Karpas-422 (cell line): ENCODE results near the gene NUP58. TPM values are rescaled to one million over a fixed set of nuclear protein-coding genes. Genes with fewer than 3 reads are reported as not detected.
"Not testable (repeated sequence)": the region's sequence is repeated elsewhere in the genome, so short reads cannot be mapped to it uniquely, and the experiment has no call there.

Source experiments
- DNase-seq: peaks from one replicate; pipeline ENCODE4 v3.0.0-alpha.2; 2015
- H2AFZ ChIP-seq: fragments of 200-600 bp; sonication (generic); 2 replicates; pipeline ENCODE4 v1.6.1; 2014; ENCODE audit warnings: antibody characterized with exemption, low read length, mixed read lengths
- H3K27ac ChIP-seq: fragments of 200-600 bp; sonication (generic); 2 replicates; pipeline ENCODE4 v1.5.1; 2014; ENCODE audit warnings: mild to moderate bottlenecking, low read length, moderate library complexity
- H3K27me3 ChIP-seq: fragments of 200-600 bp; sonication (generic); 2 replicates; pipeline ENCODE4 v1.6.1; 2014; ENCODE audit warnings: low read length, mixed read lengths
- H3K36me3 ChIP-seq: fragments of 200-600 bp; sonication (generic); 2 replicates; pipeline ENCODE4 v1.6.1; 2014; ENCODE audit warnings: low read length, mixed read lengths; ENCODE audit not compliant: insufficient read depth
- H3K4me1 ChIP-seq: fragments of 200-600 bp; sonication (generic); 2 replicates; pipeline ENCODE4 v1.6.1; 2014; ENCODE audit warnings: mild to moderate bottlenecking, low read length, mixed read lengths
- H3K4me2 ChIP-seq: fragments of 200-600 bp; sonication (generic); 2 replicates; pipeline ENCODE4 v1.6.1; 2014; ENCODE audit warnings: low read length, low read depth, mild to moderate bottlenecking; ENCODE audit not compliant: poor library complexity, severe bottlenecking
- H3K4me3 ChIP-seq: fragments of 200-600 bp; sonication (generic); 2 replicates; pipeline ENCODE4 v1.5.1; 2014; ENCODE audit warnings: mild to moderate bottlenecking, antibody characterized with exemption, low read length, mixed read lengths
- H3K79me2 ChIP-seq: fragments of 200-600 bp; sonication (generic); 2 replicates; pipeline ENCODE4 v1.6.1; 2014; ENCODE audit warnings: mild to moderate bottlenecking, low read length, mixed read lengths
- H3K9ac ChIP-seq: fragments of 200-600 bp; sonication (generic); 2 replicates; pipeline ENCODE4 v1.6.0; 2014; ENCODE audit warnings: low read length
- H3K9me2 ChIP-seq: fragments of 200-600 bp; sonication (generic), shearing (Covaris generic); replicated peaks from 2 replicates; pipeline ENCODE4 v1.6.0; 2014; ENCODE audit warnings: mild to moderate bottlenecking, low read length, moderate library complexity; ENCODE audit not compliant: insufficient read depth
- H3K9me3 ChIP-seq: fragments of 300-700, 200-600 bp; sonication (generic); 2 replicates; pipeline ENCODE4 v1.6.1; 2014; ENCODE audit warnings: low read length, mixed read lengths
- H4K20me1 ChIP-seq: fragments of 200-600 bp; sonication (generic); 2 replicates; pipeline ENCODE4 v1.6.1; 2014; ENCODE audit warnings: mild to moderate bottlenecking, antibody characterized with exemption, low read length, low read depth; ENCODE audit not compliant: insufficient read depth
- total RNA-seq: library from RNA; depleted of rRNA; stranded (reverse); fragments of >200 nt; shearing (Covaris generic); gene quantifications from 2 replicates; pipeline ENCODE4 v1.2.3, GENCODE V29; 2014; ENCODE audit warnings: low replicate concordance

Gene NUP58
- total RNA-seq, 1 experiment from 2014 or later: 96.1 TPM

GRCh38 chr13:25352230-25352629, 50.8 kb downstream of the NUP58 start:
- H2AFZ ChIP-seq: no peak overlapping the region
- no peak overlapping the region for H3K4me2 ChIP-seq
- no peaks in the 10 kb centered on the region for H3K9me2 ChIP-seq
- H3K36me3 ChIP-seq: no peaks in the 10 kb centered on the region
- no peak overlapping the region for H3K4me3 ChIP-seq
- no peak overlapping the region for H3K9ac ChIP-seq
- no peaks in the 10 kb centered on the region for H3K79me2 ChIP-seq
- no peaks in the 10 kb centered on the region for H3K9me3 ChIP-seq
- no peaks in the 10 kb centered on the region for H4K20me1 ChIP-seq
- no peak overlapping the region for H3K27ac ChIP-seq
- no peak for DNase-seq
- H3K4me1 ChIP-seq: no peaks in the 10 kb centered on the region
- H3K27me3 ChIP-seq: no peaks in the 10 kb centered on the region

- H3K36me3 ChIP-seq: no peaks in the 10 kb centered on the region
- H3K9me2 ChIP-seq: no peaks in the 10 kb centered on the region
- H3K4me2 ChIP-seq: no peak overlapping the region
- H3K9ac ChIP-seq: no peak overlapping the region
- H3K4me3 ChIP-seq: no peak overlapping the region
- H3K27me3 ChIP-seq: no peaks in the 10 kb centered on the region
- DNase-seq: no peak
- no peaks in the 10 kb centered on the region for H4K20me1 ChIP-seq
- no peaks in the 10 kb centered on the region for H3K4me1 ChIP-seq
- H3K79me2 ChIP-seq: no peaks in the 10 kb centered on the region
- no peak overlapping the region for H3K27ac ChIP-seq
- H2AFZ ChIP-seq: no peak overlapping the region
- no peaks in the 10 kb centered on the region for H3K9me3 ChIP-seq
Observed at GRCh38 chr13:25352806-25353205, 51.4 kb downstream of the NUP58 start.

GRCh38 chr13:25353344-25353743, 51.9 kb downstream of the NUP58 start:
- Histone ChIP-seq H3K27me3 (no peaks in the 10 kb centered on the region), H3K9me3 (no peaks in the 10 kb centered on the region), H2AFZ (no peak overlapping the region), H3K4me3 (no peak overlapping the region), H3K9ac (no peak overlapping the region), H4K20me1 (no peaks in the 10 kb centered on the region), H3K36me3 (no peaks in the 10 kb centered on the region), H3K4me1 (no peaks in the 10 kb centered on the region), H3K4me2 (no peak overlapping the region), H3K79me2 (no peaks in the 10 kb centered on the region), H3K27ac (no peak overlapping the region), H3K9me2 (no peaks in the 10 kb centered on the region)
- DNase-seq: no peak

- Histone ChIP-seq H3K79me2 (no peaks in the 10 kb centered on the region), H3K9me2 (no peaks in the 10 kb centered on the region), H3K36me3 (no peaks in the 10 kb centered on the region), H3K4me1 (no peaks in the 10 kb centered on the region), H3K9ac (no peak overlapping the region), H3K4me2 (no peak overlapping the region), H3K27ac (no peak overlapping the region), H3K27me3 (no peaks in the 10 kb centered on the region), H3K9me3 (no peaks in the 10 kb centered on the region), H3K4me3 (no peak overlapping the region), H4K20me1 (no peaks in the 10 kb centered on the region), H2AFZ (no peak overlapping the region)
- no peak for DNase-seq
Observed at GRCh38 chr13:25354377-25354776, 53.0 kb downstream of the NUP58 start.

GRCh38 chr13:25360443-25360842, 59.0 kb downstream of the NUP58 start:
- not testable (repeated sequence) for H3K4me3 ChIP-seq, H2AFZ ChIP-seq, H3K4me2 ChIP-seq, H3K79me2 ChIP-seq, H3K27me3 ChIP-seq, H3K9me3 ChIP-seq, H3K27ac ChIP-seq, DNase-seq, H3K9ac ChIP-seq, H3K4me1 ChIP-seq, H3K36me3 ChIP-seq, H3K9me2 ChIP-seq, H4K20me1 ChIP-seq

GRCh38 chr13:25365720-25366235, 64.4 kb downstream of the NUP58 start:
- H3K9me3 ChIP-seq: no peaks in the 10 kb centered on the region
- H3K9me2 ChIP-seq: no peaks in the 10 kb centered on the region
- H3K4me3 ChIP-seq: no peak overlapping the region
- no peak overlapping the region for H3K27ac ChIP-seq
- H4K20me1 ChIP-seq: no peaks in the 10 kb centered on the region
- no peak overlapping the region for H2AFZ ChIP-seq
- H3K4me2 ChIP-seq: no peak overlapping the region
- H3K27me3 ChIP-seq: no peaks in the 10 kb centered on the region
- no peak overlapping the region for H3K9ac ChIP-seq
- no peaks in the 10 kb centered on the region for H3K36me3 ChIP-seq
- H3K79me2 ChIP-seq: no peaks in the 10 kb centered on the region
- DNase-seq: no peak
- peaks cover 6% of the 10 kb centered on the region; the same call in 1 of the 2 replicates for H3K4me1 ChIP-seq

- no peaks in the 10 kb centered on the region for H3K9me2 ChIP-seq
- H3K9ac ChIP-seq: no peak overlapping the region
- no peak overlapping the region for H3K27ac ChIP-seq
- H3K4me2 ChIP-seq: no peak overlapping the region
- H3K4me3 ChIP-seq: no peak overlapping the region
- H3K9me3 ChIP-seq: no peaks in the 10 kb centered on the region
- H3K4me1 ChIP-seq: peaks cover 6% of the 10 kb centered on the region; the same call in 1 of the 2 replicates
- no peak for DNase-seq
- H2AFZ ChIP-seq: no peak overlapping the region
- H3K27me3 ChIP-seq: no peaks in the 10 kb centered on the region
- H4K20me1 ChIP-seq: no peaks in the 10 kb centered on the region
- no peaks in the 10 kb centered on the region for H3K36me3 ChIP-seq
- H3K79me2 ChIP-seq: no peaks in the 10 kb centered on the region
Observed at GRCh38 chr13:25371158-25371874, 69.9 kb downstream of the NUP58 start.

- DNase-seq: no peak
- Histone ChIP-seq H3K4me1 (peaks cover 6% of the 10 kb centered on the region; the same call in 1 of the 2 replicates), H3K27ac (no peak within 1 kb of the TSS), H3K9me2 (no peaks in the 10 kb centered on the region), H3K79me2 (no peaks in the 10 kb centered on the region), H3K4me3 (no peak within 1 kb of the TSS), H3K9me3 (no peaks in the 10 kb centered on the region), H3K9ac (no peak within 1 kb of the TSS), H3K36me3 (no peaks in the 10 kb centered on the region), H4K20me1 (no peaks in the 10 kb centered on the region), H2AFZ (no peak within 1 kb of the TSS), H3K4me2 (no peak within 1 kb of the TSS), H3K27me3 (no peaks in the 10 kb centered on the region)
Observed at GRCh38 chr13:25371875-25372283, 70.5 kb downstream of the NUP58 start, which contains the start of gene ATP8A2. ATP8A2 (plus strand) TSS chr13:25371974; CDS start chr13:25372213, 239 bp downstream.
